Body of pancreas (tissue), 4 donors: ENCODE measurements around the gene CFAP210.

Experiments
- CTCF ChIP-seq, 7 experiments: fragments of 450-650 bp in 4 of 7; fragments of 200-600 bp in 3 of 7; sonication (generic) in 3 of 7; IDR thresholded peaks; one replicate each; pipeline ENCODE4 v1.5.1; 2016 to 2019; ENCODE audit warnings: antibody characterized with exemption in 7 of 7
- POLR2A ChIP-seq, 3 donors: fragments of 450-650 bp; IDR thresholded peaks; one replicate each; pipeline ENCODE4 v1.6.1; 2016; ENCODE audit warnings: antibody characterized with exemption in 3 of 3, mild to moderate bottlenecking in 2 of 3

DNA sequence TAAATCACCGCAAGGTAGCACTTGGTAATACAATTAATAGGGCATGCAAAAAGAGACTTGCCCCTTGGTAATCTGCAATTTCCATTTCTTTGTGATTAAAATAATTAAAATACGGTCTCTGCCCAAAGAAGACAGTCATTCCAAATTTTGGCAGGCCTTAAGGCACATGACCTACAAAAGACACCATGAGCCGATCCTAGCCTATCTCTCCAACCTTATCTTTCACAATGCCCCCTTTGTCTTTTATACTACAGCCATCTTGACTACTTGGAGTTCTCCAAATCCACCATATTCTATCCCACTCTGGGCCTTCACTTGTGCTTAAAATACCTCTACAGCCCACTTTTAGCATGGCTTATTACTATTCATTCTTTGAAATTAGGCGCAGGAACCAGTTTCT lies 23.3 kb downstream of the CFAP210 start:
- TF ChIP-seq CTCF (IDR thresholded peaks at IDR 0.05): no peak
- TF ChIP-seq POLR2A (IDR thresholded peaks at IDR 0.05): no peak
